ENCODE results near the gene DTNBP1.

GRCh38 chr6:15629487-15629886 is 33.3 kb downstream of the DTNBP1 start:
- TF ChIP-seq CTCF (IDR thresholded peaks at IDR 0.05; ENCODE audit: extremely low read depth in 1 of 2, insufficient read depth in 1 of 2, low read depth in 1 of 2, low read length in 2 of 2), result no peak
- TF ChIP-seq POLR2AphosphoS5 (IDR thresholded peaks at IDR 0.05; ENCODE audit: insufficient read depth, low read depth, low read length), result no peak
